Activated naive CD8-positive, alpha-beta T cell treated with anti-CD3 and anti-CD28 coated beads for 36 hours (primary cell): ENCODE data around the gene PLK3. TPM values are rescaled to one million over a fixed set of nuclear protein-coding genes. Genes with fewer than 3 reads are reported as not detected.
"Not testable (repeated sequence)": the region's sequence is repeated elsewhere in the genome, so short reads cannot be mapped to it uniquely, and the experiment has no call there.

ENCODE experiments used
- DNase-seq: peaks from one replicate; pipeline ENCODE4 v3.0.0; 2021
- H3K27ac Mint-ChIP-seq: one replicate; pipeline ENCODE4 v1.8.0; 2022; ENCODE audit warnings: mild to moderate bottlenecking, moderate library complexity, mixed read lengths
- H3K27me3 Mint-ChIP-seq: one replicate; pipeline ENCODE4 v1.8.0; 2022; ENCODE audit warnings: mild to moderate bottlenecking, mixed read lengths
- H3K36me3 Mint-ChIP-seq: one replicate; pipeline ENCODE4 v1.8.0; 2021; ENCODE audit warnings: mild to moderate bottlenecking, mixed read lengths
- H3K4me1 Mint-ChIP-seq: one replicate; pipeline ENCODE4 v1.8.0; 2021; ENCODE audit warnings: mixed read lengths
- H3K4me3 Mint-ChIP-seq: one replicate; pipeline ENCODE4 v1.8.0; 2022; ENCODE audit warnings: mild to moderate bottlenecking, moderate library complexity, mixed read lengths
- H3K9me3 Mint-ChIP-seq: one replicate; pipeline ENCODE4 v1.8.0; 2022; ENCODE audit warnings: mixed read lengths
- total RNA-seq, 2 experiments: library from RNA; stranded (reverse); gene quantifications; one replicate each; pipeline ENCODE4 v1.2.3, GENCODE V29; 2021

PLK3 gene
- 10 to 100 TPM; 53.3 to 57.1 TPM for total RNA-seq

DNA sequence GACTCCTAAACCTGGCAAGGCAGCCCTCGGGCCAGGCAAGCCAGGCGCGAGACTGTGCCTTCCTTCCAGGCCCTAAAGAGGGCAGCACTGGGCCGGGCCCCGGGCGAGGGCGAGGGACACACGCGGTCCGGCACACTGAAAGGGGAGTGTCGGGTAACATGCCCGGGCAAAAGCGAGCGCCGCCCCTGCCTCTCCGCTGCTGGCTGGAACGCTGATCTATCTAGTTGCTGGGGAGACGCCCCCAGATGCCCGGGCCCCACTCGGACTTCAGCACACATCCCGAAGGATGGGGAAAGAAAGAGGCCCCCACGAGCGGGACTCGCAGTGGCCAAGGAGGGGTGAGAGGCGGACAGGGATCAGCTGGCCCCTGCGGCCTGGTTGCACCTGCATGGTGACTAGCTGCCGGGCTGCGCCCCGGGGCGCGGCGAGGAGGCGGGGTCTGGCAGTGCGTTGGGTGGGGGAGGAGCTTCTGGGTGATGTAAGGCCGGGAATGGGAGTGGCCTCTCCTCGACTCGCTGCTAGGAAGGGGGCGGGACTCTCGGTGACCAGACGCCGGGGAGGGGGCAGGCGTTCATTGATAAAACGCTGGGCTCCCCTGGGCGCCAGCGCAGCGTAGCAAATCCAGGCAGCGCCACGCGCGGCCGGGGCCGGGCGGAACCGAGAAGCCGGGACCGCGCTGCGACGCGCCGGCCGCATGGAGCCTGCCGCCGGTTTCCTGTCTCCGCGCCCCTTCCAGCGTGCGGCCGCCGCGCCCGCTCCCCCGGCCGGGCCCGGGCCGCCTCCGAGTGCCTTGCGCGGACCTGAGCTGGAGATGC lies at the start of gene PLK3:
PLK3 (plus strand) TSS at position 608 of the 815 bp plus-strand sequence; CDS start at position 695, 87 bp downstream.
- H3K4me3 Mint-ChIP-seq: peak within 1 kb of the TSS; percentile 84
- peak within 1 kb of the TSS; percentile 100 for H3K27ac Mint-ChIP-seq
- peaks cover 36% of the 10 kb centered on the region for H3K4me1 Mint-ChIP-seq

GRCh38 chr1:44757420-44757819 lies 42.8 kb upstream of the PLK3 start:
- Mint-ChIP-seq H3K9me3 (no peaks in the 10 kb centered on the region), H3K27ac (peak overlapping the region; percentile 6), H3K4me3 (no peak overlapping the region), H3K36me3 (peaks cover 62% of the 10 kb centered on the region), H3K27me3 (no peaks in the 10 kb centered on the region), H3K4me1 (peaks cover 16% of the 10 kb centered on the region)
- DNase-seq: no peak

More for the DNA sequence above, at the start of gene PLK3:
- Mint-ChIP-seq H3K9me3 (no peaks in the 10 kb centered on the region), H3K27me3 (no peaks in the 10 kb centered on the region), H3K36me3 (peaks cover 43% of the 10 kb centered on the region)
- peak; percentile 98 for DNase-seq

- Mint-ChIP-seq H3K27me3 (no peaks in the 10 kb centered on the region), H3K36me3 (peaks cover 61% of the 10 kb centered on the region), H3K9me3 (no peaks in the 10 kb centered on the region), H3K4me3 (no peak overlapping the region), H3K27ac (no peak overlapping the region), H3K4me1 (peaks cover 5% of the 10 kb centered on the region)
- no peak for DNase-seq
These were observed 41.1 kb upstream of the PLK3 start for GRCh38 chr1:44759077-44759476.

DNA sequence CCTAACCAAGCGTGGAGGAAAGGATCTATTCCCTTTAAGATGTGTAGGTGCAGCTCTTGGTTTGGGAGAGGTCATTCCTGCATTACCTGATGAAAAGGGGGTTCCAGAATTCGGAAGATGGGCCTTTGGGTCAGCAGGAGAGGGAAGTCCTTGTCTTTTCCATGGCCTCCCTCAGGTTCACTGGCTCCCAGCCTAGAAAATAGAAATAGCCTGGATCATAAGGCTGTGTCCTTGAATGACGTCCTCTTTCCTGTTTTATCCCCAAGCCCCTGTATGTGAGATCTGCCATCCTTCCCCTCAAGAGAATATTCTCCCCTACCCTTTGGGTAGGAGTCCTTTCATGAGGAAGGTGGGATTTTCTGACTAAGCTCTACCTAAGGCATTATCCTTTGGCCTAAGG lies 39.3 kb upstream of the PLK3 start:
- Mint-ChIP-seq H3K36me3 (peaks cover 55% of the 10 kb centered on the region), H3K4me3 (no peak overlapping the region), H3K27me3 (no peaks in the 10 kb centered on the region), H3K4me1 (peaks cover 5% of the 10 kb centered on the region), H3K27ac (no peak overlapping the region), H3K9me3 (no peaks in the 10 kb centered on the region)
- no peak for DNase-seq

DNA sequence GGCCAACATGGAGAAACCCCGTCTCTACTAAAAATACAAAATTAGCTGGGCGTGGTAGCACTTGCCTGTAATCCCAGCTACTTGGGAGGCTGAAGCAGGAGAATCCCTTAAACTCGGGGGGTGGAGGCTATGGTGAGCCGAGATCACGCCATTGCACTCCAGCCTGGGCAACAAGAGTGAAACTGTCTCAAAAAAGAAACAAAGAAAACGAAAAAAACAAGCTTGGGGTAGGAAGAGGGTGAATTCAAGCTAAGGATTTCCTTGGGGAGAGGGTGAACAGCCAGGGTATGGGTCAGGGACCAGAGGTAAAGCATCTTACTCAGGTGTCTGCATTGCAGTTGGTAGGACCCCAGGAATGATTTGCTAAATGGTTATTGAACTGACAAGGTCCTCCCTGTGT lies 33.8 kb upstream of the PLK3 start:
- not testable (repeated sequence) for H3K27me3 Mint-ChIP-seq, H3K4me3 Mint-ChIP-seq, H3K4me1 Mint-ChIP-seq, DNase-seq, H3K27ac Mint-ChIP-seq, H3K9me3 Mint-ChIP-seq
- H3K36me3 Mint-ChIP-seq: peaks cover 22% of the 10 kb centered on the region

DNA sequence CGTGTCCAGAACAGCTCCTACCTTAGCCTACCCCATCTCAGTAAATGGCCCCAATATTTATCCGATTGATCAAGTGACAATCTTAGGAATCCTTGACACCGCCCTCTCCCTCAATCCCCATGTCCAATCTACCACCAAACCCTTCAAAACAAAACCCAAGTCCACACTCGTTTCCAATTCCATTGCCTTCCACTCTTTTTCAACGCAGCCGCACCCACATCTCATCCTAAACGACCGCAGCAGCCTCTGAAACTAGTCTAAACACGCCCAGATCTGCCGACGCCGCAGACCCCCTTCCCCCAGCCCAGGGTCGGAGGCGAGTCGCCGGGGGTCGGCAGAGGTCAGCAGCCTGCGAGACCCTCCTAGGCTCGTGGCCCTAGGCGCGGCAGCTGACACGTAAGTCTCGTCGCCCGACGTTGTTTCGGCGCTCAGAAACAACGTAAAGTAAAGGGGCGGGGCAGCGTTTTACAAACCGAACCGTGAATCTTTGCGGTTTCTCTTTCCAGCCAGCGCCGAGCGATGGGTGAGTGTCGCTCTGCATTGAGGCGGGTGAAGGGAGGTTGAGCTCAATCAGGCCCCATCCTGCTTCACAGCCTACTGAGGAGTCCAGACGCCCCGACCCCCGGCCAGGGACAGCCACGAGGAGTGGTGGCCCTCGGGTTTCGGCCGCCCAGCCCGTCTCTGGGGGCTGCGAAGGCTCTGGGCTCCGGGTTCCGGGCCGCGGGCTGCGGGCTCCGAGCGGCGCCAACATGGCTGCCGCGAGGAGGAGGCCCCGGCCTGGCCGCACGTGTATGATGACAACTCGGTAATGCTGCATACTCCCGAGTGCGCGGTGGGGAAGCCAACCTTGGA lies 24.9 kb upstream of the PLK3 start, which contains the start of gene RPS8:
RPS8 (plus strand) TSS at position 463 of the 852 bp plus-strand sequence; CDS start at position 520, 57 bp downstream.
- H3K27ac Mint-ChIP-seq: peak within 1 kb of the TSS; percentile 97
- peaks cover 31% of the 10 kb centered on the region for H3K4me1 Mint-ChIP-seq
- peak within 1 kb of the TSS; percentile 94 for H3K4me3 Mint-ChIP-seq
- peaks cover 59% of the 10 kb centered on the region for H3K36me3 Mint-ChIP-seq
- no peaks in the 10 kb centered on the region for H3K9me3 Mint-ChIP-seq
- H3K27me3 Mint-ChIP-seq: no peaks in the 10 kb centered on the region
- peak; percentile 86 for DNase-seq

GRCh38 chr1:44775930-44776729 lies 24.0 kb upstream of the PLK3 start:
- peak overlapping the region; percentile 94 for H3K4me3 Mint-ChIP-seq
- no peaks in the 10 kb centered on the region for H3K9me3 Mint-ChIP-seq
- DNase-seq: peak; percentile 37
- H3K36me3 Mint-ChIP-seq: peaks cover 66% of the 10 kb centered on the region
- H3K4me1 Mint-ChIP-seq: peaks cover 33% of the 10 kb centered on the region
- peak overlapping the region; percentile 97 for H3K27ac Mint-ChIP-seq
- no peaks in the 10 kb centered on the region for H3K27me3 Mint-ChIP-seq

DNA sequence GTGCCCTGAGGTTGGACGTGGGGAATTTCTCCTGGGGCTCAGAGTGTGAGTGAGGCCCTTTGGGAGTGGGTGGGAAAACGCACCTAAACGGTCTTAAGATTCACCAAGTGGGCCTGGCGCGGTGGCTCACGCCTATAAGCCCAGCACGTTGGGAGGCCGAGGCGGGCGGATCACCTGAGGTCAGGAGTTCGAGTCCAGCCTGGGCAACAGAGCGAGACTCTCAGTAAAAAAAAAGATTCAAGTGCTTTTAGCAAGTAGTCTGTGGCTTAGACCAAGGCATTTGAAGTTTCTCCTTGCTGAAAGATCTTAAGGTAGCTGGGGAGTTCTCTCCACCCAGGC lies 23.5 kb upstream of the PLK3 start:
- Mint-ChIP-seq H3K9me3 (no peaks in the 10 kb centered on the region), H3K4me3 (peak overlapping the region; percentile 94), H3K36me3 (peaks cover 72% of the 10 kb centered on the region), H3K4me1 (peaks cover 35% of the 10 kb centered on the region), H3K27me3 (no peaks in the 10 kb centered on the region), H3K27ac (peak overlapping the region; percentile 97)
- DNase-seq: no peak

GRCh38 chr1:44777547-44777946 lies 22.6 kb upstream of the PLK3 start:
- peak overlapping the region; percentile 94 for H3K4me3 Mint-ChIP-seq
- H3K27me3 Mint-ChIP-seq: no peaks in the 10 kb centered on the region
- H3K4me1 Mint-ChIP-seq: peaks cover 35% of the 10 kb centered on the region
- peak overlapping the region; percentile 97 for H3K27ac Mint-ChIP-seq
- no peaks in the 10 kb centered on the region for H3K9me3 Mint-ChIP-seq
- no peak for DNase-seq
- peaks cover 78% of the 10 kb centered on the region for H3K36me3 Mint-ChIP-seq

GRCh38 chr1:44777969-44778635 lies 22.1 kb upstream of the PLK3 start:
- Mint-ChIP-seq H3K9me3 (no peaks in the 10 kb centered on the region), H3K36me3 (peaks cover 75% of the 10 kb centered on the region), H3K4me1 (peaks cover 35% of the 10 kb centered on the region), H3K27ac (peak overlapping the region; percentile 97), H3K27me3 (no peaks in the 10 kb centered on the region), H3K4me3 (peak overlapping the region; percentile 94)
- DNase-seq: no peak

GRCh38 chr1:44778705-44779576 lies 21.2 kb upstream of the PLK3 start:
- DNase-seq: no peak
- Mint-ChIP-seq H3K27ac (peak overlapping the region; percentile 85), H3K9me3 (no peaks in the 10 kb centered on the region), H3K4me1 (peaks cover 40% of the 10 kb centered on the region), H3K4me3 (peak overlapping the region; percentile 94), H3K36me3 (peaks cover 76% of the 10 kb centered on the region), H3K27me3 (no peaks in the 10 kb centered on the region)

DNA sequence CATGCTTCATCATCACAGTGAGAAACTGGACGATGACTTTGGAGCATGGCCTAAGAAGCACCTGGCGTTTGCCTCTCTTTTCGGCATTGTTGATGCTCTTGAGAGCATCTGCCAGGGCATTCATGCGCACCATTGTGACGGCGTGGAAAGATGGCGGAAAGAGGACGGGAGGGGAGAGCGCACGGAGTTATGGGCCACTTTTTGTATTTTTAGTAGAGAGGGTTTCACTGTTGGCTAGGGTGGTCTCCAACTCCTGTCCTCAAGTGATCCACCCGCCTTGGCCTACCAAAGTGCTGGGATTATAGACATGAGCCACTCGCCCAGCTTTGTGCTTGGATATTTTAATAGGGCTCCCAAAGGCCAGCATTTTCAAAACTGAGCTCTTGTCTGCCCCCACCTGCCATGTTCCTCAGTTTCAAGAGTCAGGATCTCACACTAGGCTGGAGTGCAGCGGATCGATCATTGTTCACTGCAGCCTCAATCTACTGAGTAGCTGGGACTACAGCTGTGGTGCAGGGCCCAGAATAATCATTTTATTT lies 19.5 kb upstream of the PLK3 start:
- no peak overlapping the region for H3K4me3 Mint-ChIP-seq

DNA sequence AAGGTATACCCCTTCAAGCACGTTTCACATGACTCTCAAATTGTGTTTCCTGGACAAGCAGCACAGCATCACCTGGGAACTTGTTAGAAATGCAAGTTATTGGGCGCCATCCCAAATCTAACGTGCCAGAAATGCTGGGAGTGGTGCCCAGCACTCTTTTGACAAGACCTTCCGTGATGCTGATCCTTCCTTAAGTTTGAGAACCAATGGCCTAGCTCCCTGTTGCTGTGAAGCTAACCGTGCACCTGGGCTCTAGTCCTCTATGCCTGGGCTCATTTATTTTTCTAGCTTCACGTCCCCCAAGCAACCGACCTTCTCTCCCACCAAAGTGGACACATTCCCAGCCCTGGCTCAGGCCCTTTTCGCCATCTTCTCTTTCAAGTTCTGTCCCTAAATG lies 16.5 kb upstream of the PLK3 start:
- H3K27me3 Mint-ChIP-seq: no peaks in the 10 kb centered on the region
- H3K9me3 Mint-ChIP-seq: no peaks in the 10 kb centered on the region
- H3K4me1 Mint-ChIP-seq: peaks cover 38% of the 10 kb centered on the region
- H3K36me3 Mint-ChIP-seq: peaks cover 38% of the 10 kb centered on the region
- peak overlapping the region; percentile 68 for H3K4me3 Mint-ChIP-seq
- DNase-seq: no peak
- peak overlapping the region; percentile 71 for H3K27ac Mint-ChIP-seq

More for the DNA sequence above, 19.5 kb upstream of the PLK3 start:
- H3K4me1 Mint-ChIP-seq: peaks cover 45% of the 10 kb centered on the region
- peak overlapping the region; percentile 42 for H3K27ac Mint-ChIP-seq
- no peaks in the 10 kb centered on the region for H3K27me3 Mint-ChIP-seq
- DNase-seq: no peak
- no peaks in the 10 kb centered on the region for H3K9me3 Mint-ChIP-seq
- peaks cover 68% of the 10 kb centered on the region for H3K36me3 Mint-ChIP-seq
